HG03108 (cell line): ENCODE measurements around the gene DNAH1.

Experiments
- ATAC-seq: cut with Tn5 transposase; IDR thresholded peaks from one replicate; pipeline ENCODE4 v1.9.1; 2021; ENCODE audit warnings: moderate library complexity; ENCODE audit not compliant: unreplicated experiment

The DNAH1 gene

DNA sequence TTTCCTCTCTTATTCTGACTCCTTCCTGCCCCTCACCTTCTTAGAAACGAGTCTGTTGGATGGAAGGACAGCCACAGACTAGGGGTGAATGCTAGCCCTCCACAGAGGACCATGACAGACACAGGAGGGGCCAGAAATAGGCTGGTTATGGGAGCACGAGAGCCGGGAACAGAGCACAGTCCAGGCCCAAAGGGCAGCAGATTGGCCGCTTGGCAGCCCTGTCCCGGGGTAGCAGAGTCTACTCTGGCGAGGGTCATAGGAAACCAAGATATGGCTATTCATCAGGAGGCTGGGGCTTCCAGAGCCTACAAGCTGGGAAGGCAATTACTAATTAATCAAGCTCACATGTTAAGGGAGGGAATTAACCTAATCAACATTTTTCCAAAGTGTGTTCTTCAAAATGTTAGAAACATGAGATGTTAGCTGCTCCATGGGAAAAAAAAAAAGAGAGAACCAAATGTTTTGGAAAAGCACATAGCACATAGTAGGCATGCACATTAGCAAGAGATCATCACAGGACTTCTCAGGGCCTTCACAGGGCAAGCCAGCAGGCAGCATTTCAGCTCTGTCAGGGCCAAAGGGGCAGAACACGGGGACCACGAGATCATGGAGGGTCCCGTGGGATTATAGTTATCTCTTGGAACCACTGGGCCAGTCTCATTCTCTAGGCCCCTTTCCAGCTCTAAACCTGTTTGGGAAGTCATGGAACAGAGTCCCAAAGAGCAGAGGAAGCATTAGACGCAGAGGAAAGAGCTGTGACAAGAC, 115.5 kb downstream of the DNAH1 start:
- ATAC-seq: no peak

DNA sequence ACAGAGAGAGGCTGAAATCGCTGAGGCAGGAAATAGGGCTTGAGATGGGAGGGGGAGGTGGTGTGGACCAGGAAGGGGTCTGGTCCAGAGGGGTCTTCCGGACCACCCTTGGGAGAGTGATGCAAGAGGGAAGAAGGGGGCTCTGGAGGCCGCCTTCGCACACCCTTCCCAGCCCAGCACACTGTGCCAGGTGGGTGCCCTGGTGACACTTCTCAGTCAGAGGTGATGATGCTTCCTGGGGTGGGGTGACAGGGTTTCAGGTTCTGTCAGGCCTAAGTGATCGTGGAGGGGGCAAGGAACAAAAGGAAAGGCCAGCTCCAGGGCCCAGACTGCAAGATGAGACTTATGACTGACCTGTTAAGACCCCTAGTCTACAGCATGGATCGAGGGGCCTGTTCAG, 116.1 kb downstream of the DNAH1 start:
- ATAC-seq: no peak

DNA sequence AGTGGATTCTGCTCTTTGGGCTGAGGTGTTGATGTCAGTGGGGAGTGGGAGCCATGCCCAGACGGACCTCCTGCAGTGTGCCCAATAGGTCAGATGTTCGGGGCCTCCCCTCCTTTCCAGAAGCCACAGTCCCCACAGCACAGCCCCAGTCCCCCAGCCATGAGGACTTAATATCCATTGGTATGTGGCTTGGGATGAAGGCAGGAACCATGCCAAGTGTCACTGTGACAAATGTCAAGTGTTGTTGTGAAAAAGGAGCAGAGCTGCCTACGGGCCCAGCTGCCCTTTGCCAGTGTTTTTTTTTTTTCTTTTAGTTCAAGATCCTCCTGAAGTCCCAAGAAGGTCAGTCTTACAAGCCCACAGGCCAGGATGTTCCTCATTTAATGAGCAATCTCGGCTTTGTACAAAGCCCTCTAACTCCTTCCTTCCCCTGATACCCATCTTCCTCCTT, 116.6 kb downstream of the DNAH1 start:
- ATAC-seq: no peak

DNA sequence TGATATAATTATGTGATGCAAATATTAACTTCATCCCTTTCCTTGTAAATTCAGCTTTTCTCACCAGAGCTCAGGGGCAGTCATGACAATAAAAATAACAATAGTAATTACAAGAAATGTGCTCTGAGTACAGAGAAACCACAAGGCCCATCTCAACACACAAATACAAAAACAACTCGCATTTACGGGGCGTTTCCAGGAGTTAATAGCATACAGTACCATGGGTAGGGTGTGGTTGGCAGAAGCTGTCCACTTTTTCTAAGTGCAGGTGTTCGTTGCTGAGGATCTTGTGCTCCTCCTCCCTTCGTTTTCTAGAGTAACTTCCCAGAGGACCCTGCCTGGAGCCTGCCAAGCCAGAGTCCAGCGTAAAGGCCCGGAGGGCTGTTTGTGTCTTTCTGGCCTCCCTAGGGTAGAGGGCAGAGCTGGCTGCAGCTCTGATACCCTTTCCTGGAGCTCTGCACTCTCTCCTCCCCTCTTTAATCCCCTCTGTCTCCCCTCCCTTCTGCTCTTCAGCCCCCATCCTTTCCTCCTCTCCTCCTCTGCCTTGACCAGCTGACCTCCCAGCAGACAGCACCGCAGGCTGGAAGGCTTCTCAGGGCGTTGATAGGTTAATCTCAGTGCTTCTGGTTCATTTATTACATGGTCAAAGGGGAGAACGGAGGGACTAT, 117.3 kb downstream of the DNAH1 start:
- ATAC-seq: no peak

DNA sequence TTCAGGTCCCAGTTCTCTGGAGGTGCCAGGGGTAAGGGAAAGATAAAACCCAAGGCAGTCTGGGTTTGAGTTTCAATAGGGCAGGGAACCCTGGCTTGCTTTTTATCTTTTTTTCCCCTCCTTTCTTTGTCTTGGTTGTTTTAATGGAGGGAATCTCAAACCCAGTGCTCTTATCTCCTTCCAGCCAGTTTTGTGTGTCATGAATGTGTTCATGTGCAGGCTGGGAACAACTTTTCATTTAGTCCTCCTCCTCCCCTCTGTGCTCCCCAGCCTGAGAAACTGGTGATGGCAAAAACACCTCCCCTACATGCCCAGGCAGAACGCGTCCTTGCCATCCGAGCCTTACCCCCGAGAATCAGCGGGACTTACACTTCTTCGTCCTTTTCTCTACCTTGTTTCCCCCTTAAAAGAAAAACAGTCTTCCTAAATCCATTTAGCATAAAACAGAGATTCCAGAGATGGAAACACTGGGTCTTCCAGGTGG, 117.9 kb downstream of the DNAH1 start:
- ATAC-seq: no peak

DNA sequence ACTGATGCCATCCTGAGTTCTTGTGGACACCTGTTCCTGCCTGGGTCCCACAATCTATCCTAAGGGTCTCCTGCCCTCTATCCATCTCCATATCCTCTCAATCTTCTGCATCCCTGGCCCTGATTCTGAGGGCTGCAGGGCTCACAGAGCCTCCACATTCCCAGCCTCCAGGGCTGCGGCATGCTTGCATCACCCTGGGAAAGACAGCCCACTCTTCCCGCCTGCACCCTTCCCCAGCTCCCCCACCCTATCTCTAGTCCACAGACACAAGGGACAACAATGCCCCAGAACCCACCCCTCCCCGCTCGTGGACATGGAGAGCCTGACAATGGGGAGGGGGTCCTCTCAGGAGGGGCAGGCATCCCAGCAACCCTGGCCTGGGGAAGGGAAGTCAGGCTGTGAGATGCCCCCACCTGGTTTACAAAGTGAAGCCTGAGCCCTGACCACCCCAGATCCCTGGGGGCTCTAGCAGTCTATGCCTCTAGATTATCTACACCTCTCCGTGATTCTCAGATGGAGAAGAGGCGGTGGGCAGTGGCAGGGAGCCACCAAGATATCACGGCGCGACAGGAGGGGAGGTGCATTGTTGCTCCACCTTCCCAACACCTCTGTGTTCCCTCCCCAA, 118.5 kb downstream of the DNAH1 start:
- no peak for ATAC-seq

DNA sequence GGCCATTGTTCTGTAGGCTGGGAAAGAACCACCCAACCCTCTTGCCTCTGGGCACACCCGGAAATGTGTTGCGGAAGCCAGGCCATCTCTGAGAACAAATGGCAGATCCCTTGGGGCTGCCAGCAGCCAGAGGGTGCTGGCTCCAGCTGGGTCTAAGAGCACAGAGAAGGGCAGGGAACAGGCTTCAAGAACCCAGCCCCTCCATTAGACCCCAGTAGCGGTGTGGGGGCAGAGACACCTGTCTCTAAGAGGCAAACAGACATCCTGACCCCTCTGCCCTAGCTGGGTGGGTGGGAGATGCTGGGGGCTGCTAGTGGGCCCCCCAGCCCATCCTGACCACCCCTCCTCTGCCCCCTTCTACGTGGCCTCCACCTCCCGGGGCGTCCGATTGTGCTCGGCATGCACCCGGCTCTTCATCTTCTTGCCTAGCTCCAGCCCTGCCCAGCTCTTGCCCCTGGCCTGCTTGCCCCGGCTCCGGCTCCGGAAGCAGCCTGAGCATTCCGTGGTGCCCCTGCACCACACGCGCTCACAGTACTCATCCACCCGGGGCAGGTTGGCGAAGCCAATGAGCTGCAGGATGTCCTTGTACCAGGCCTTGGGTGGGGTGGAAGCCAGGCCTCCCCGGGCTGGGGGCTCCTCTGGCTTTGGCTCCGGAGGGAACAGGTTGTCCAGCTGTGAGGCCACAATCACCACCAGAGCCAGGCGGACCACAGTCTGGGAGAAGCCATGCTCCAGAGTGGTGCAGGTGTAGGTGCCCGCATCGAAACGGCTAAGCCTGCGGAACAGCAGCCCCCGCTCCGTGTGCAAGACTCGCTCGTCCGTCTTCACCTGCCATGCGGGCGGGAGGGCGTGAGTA, 119.4 kb downstream of the DNAH1 start:
- ATAC-seq: no peak

DNA sequence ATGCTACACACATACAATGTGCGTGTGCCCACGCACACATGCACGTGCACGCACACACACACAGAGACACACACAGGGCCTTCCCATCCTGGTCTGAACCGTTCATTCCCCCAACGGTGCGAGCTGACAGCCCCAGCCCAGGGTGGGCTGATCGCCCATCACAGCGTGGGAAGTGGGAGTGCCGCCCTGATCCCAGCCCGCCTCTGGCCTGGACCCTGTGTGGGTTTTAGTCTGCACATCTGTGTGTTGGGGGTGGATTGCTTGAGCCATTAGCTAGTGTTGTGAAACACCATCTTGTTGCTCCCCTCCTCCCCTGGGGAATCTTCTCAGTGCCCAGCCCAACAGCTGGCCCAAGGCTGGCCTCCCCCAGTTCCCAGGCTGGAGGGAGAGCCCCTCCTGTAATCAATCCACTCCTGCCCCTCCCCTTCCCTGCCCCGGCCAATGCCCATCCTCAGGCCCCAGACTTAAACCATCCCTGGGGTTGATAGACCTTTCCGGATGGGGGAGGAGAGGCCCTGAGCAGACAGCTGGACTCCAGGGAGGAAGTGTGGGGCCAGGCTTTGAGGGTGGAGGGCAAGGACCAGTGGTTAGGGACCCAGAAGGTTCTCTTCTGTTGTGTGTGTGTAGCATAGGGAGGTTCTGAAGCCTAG, 120.5 kb downstream of the DNAH1 start:
- ATAC-seq: no peak

DNA sequence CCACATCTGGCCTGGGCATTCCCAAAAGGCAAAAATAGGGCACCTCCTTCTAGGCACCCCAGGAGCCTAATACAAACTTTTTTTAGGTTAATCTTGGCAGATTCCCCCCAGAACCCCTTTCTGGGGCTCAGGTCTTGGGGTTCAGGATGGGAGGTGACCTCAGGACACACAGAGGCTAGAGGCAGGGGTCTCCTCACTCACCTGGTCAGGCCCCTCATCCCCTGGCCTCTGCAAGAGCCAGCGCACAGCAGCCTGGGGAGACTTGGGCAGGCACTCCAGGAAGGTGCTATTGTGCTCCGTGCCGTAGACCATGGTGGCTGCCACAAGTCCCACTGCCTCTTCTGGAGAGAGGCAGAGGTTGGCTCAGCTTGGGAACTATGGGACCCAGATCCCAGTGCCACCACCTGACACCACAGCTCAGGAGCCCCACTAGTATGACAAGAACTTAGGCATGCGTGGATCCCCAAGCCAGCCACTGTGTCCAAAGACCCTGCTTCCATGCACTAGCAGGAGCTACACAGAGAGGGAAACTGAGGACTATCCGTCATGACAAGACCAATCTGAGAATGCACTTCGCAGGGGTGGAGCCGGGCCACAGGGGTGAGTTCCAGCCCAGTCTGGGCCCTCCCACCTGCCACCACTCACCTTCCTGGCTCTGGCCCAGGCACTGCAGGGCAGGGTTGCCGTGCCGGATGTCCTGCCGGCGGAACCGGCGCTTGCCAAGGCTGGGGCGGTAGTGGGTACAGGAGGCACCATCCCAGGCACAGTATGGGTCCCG, 121.4 kb downstream of the DNAH1 start:
- ATAC-seq: no peak

DNA sequence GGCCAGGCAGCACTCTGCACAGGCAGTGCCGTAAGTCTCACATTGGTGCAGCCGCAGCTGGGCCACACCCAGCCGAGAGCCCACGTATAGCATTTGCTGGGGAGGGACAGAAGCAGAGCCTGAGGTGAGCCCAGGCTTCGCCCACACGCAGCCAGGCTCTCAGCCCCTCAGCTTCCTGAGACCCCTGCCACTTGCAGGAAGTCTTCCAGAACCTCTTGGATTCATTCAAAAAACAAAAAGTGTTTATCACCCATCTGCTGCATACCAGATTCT, 121.9 kb downstream of the DNAH1 start:
- ATAC-seq: no peak

DNA sequence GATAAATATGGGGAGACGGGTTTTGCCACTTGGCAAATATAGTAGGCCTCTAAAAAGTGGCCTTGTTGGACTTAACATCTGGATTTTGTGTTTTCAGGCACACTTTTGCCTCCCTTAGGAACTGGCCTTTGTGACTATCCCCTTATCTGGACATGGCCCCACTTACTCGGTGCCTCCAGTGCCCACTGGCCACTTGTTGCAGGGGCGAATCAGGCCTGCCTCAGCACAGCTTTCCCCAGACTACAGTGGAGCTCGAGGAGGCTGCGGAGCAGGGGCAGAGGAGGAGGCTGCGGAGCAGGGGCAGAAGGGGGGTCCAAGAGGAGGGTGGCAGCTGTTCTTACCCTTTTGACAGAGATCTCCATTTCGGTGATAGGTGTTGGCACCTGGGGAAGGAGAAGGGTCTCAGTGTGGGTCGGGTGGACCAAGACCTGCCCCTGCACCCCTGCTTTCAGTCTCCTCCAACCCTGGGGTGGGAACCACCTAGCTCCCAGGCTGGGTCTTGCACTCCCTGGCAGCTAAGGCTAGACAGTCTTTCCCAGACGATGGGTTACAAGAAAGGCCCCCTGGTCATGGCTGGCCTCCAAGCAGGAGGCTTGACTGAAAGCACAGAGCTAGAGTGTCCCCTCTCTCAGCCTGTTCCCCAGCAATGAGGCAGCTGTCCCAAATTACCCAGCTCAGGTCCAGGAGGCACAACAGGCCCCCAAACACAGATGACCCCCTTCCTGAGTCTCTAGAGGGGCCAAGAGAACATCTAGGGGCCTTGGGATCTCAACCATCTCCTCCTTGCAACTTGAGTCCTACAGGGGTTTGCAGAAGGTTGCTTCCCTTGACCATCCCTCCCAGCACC, 122.7 kb downstream of the DNAH1 start:
- no peak for ATAC-seq

DNA sequence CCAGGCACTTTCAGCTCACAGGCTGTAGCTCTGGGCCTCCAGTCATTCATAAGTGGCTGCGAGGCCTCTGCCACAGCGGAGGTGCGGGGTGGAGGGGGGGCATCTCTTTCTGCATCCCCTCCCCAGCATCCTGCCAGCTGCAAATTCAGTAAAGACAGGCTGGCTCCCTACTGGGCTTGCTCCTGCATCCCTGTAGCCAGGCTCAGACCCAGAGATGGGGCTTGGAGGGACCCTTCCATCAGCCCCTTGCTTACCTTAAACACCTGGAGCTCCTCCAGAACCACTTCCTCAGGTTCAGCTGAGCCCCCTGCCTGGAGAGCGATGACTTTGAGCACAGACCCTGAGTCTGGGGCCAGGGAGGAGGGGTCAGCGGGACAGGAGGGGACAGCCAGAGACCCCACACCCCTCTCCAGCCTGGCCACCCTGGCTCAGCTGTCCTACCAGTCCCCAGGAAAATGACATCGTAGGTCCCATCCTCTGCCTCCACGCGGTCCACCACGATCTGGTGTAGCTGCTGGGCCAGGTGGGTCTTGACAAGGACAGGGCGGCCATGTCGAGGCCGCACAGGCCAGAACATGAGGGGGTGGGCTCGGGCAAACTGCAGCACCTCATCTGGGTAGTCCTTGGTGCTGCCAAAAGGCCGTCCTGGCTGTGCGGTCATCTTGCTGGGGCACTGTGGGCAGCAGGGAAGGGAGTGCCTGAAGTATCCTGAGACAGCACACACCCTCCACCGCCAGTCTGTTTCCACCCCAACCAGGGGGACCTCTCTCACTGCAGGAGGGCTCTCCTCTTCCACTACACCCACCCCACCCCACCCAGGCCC, 123.5 kb downstream of the DNAH1 start:
- no peak for ATAC-seq

DNA sequence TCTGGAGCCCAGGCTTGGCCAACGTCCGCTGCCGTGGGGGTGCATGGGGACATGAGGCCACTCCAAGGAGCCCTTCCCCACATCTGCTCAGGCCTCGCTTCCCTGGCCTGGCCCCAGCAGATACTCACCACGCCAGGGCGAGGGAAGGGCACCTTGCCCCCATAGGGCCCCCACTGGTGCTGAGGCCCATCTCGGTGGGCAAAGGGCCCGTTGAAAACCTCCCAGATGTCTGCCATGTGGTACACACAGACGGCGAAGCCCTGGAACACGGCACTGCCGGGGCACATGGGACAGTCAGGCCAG, 124.1 kb downstream of the DNAH1 start:
- ATAC-seq: no peak

DNA sequence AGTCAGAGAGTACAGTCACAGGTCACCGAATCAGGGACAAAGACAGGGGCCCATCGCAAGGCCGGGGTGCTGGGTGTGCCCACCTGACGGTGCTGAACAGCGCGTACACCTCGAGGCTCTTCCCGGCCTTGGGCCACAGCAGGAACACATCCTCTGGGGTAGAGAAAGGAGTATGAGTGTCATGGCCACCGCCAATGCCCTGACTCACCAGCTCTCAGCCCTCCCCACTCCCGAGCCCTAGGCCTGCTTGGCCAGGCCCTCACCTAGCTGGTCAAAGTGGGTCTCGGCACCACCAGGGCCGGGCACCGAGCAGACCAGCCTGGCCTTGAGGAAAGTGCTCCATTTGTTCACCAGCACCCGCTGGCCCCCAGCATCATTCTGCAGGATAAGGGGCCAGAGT, 124.6 kb downstream of the DNAH1 start:
- no peak for ATAC-seq

DNA sequence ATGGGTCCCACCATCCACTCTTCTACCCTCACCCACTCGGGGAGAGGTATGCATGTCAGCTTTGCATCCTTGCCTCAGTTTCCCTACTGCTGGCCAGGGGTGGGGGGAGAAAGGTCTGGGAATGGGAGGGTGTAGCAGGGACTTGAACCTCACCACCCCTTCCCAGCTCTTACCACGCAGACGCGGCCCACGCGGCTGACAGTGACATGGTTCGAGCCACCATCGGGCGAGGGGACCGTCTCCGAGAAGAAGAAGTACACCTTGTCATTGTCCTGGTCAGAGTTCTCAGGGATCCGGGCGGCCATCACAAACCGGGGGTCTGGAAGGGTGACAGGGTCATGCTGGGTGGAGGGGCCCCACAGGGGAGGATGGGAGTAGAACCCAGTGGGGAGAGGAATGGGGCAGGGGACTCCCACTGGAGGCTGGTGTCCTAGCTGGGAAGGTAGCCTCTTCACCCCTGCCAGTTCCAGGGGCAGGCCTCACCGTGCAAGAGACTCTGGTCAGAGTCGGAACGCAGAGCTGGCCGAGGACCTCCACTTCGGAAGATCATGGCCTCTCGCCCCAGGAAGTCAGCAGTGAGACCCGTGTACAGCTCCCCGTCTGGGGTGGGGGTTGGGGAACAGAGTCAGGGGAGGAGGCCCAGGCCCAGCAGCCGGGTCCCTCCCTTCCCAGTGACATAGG, 125.1 kb downstream of the DNAH1 start:
- ATAC-seq: no peak

DNA sequence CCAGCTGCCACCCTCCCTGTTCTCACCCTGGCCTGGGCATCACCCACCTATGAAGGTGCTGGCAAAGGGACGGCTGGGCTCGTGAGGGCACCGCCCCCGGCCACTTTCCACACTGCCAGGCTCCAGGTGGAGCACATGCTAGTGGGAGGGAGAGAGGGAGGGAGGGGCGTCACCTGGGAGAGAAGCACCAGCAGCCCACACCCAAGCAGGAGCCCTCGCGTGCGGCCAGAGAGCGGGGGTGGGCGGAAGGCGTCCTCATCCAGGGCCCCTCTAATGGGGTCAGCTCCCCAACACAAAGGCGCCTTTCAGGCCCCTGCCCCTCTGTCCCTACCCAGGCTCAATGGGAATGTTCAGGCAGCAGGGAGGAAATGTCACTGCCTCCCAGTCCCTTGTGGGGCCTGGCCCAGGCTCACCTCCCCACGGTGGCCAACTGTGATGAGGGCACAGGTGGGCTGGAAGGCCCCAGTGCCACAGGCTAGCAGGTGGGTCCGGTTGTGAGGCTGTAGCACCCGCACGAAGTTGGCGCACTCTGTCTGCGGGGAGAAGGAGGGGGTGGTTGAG, 125.7 kb downstream of the DNAH1 start:
- no peak for ATAC-seq

DNA sequence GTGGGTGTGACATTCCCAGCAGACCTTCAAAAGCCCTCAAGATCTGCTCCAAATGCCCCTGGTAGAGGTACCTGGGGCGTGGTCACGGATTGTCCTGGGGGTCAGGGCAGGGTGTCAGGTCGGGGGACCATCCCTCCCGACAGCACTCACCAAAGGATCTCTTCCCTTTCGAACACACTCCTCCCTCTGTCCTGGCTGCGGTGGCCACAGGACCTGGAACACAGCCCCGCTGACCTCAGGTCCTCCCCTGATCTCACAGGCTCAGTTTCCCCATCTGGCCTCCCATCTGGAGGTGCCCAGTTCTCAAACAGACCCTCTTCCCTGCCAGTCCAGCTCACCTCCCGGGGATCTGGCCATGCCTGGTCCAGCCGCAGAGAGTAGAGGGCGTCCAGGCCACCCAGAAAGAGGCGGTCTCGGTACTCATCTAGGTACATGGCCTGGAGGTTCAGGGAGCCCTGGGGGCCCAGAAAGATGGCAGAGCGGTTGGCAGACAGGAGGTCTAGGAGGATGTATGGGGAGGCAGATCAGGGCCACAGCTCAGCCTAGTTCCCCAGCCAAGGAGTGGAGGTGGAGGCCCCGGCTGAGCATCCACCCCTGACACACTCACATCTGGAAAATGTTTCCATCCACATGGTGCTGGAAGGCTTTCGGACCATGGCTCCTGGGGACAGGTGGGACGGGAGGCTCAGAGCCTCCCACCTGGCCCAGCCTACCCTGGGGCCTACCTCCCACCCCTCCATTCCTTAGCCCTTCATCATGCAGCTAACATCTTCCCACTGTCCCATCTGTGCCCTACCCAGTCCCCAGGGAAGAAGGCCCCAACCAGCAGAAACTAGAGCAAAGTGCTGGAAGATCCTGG, 126.5 kb downstream of the DNAH1 start:
- no peak for ATAC-seq
